H1 (cell line): Measurements from ENCODE around the gene SLC2A8. TPM values are rescaled to one million over a fixed set of nuclear protein-coding genes. Genes with fewer than 3 reads are reported as not detected.

ENCODE experiments used
- TAF1 ChIP-seq: IDR thresholded peaks from 2 replicates; pipeline ENCODE4 v1.6.1; 2011; ENCODE audit warnings: mild to moderate bottlenecking, low read depth, low read length
- polyA plus RNA-seq, 7 experiments: library from polyadenylated mRNA; depleted of rRNA in 3 of 7; stranded (reverse) in 5 of 7; unstranded in 2 of 7; fragments of >200 nt in 5 of 7; fragments of 200-250 nt in 2 of 7; gene quantifications; 1 replicate in 5 of 7; 2 replicates in 1 of 7; 4 replicates in 1 of 7; pipeline versions ENCODE4 v1.2.1 to v1.2.3, GENCODE V29; 2011 to 2013; ENCODE audit warnings: missing spikeins in 2 of 7, mixed read lengths in 2 of 7
- total RNA-seq: library from RNA; stranded (reverse); fragmentation: NEBNext Ultra II Directional; extraction: Animal tissue kit (Norgen Biotek cat#: 25700); gene quantifications from 2 replicates; pipeline ENCODE4 v1.2.1, GENCODE V29; 2021

Gene SLC2A8
- total and polyA plus RNA-seq, 2 of the 8 experiments (the other 6 are each of a cell fraction or from before 2014, with no cell fraction given): 24.6 to 36.4 TPM

DNA sequence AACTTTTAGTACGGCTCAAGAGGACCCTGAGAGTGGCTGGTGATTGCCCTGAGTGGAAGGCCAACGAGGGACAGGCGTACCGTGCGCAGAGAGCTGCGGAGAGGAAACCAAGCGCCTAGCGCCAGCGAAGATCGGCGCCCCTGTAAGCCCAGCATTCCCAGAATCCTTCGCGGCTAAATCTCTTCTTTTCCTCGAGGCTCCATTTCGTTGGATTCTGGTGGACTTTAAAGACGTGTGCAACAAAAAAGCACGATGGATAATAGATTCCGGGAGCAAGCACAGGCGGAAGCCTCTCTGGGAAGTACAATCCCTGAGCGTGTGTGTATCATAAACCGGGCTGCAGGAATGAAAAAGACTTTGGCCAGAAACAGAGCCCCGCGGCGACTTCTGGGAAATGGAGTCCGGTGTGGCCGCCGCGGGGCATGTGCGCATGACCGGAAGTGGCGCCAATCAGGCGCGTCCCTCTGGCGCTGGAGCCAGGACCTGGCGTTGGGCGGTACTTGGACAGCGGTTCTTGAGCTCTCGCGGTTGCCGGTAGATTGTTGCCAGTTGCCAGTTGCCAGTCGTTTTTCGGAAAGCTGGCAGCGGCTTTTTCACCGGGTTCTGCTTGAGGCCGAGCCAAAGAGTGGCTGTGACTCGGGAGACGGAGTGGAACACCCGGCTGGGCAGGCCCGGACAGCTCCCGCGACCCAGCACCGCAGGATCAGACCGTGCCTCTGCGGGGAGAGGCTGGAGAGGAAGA lies 27.1 kb downstream of the SLC2A8 start, which contains the start of gene ZNF79 (continued):
- TF ChIP-seq TAF1: peak; percentile 79
